Glomerular endothelial cell (primary cell): ENCODE measurements around the gene ANKUB1. TPM values are rescaled to one million over a fixed set of nuclear protein-coding genes. Genes with fewer than 3 reads are reported as not detected.
A peak's percentile ranks its signal among the peaks of the same experiment; 100 is the strongest.
"Not testable (repeated sequence)": the region's sequence is repeated elsewhere in the genome, so short reads cannot be mapped to it uniquely, and the experiment has no call there.

Experiments
- DNase-seq: peaks from one replicate; pipeline ENCODE4 v3.0.0-alpha.2; 2011; ENCODE audit warnings: low read depth, low spot score; ENCODE audit errors: extremely low read depth
- total RNA-seq: library from RNA; depleted of rRNA; stranded (reverse); fragments of >200 nt; gene quantifications from 2 replicates; pipeline ENCODE4 v1.2.3, GENCODE V29; 2015

The ANKUB1 gene
- not detected in 2 replicates for total RNA-seq

DNA sequence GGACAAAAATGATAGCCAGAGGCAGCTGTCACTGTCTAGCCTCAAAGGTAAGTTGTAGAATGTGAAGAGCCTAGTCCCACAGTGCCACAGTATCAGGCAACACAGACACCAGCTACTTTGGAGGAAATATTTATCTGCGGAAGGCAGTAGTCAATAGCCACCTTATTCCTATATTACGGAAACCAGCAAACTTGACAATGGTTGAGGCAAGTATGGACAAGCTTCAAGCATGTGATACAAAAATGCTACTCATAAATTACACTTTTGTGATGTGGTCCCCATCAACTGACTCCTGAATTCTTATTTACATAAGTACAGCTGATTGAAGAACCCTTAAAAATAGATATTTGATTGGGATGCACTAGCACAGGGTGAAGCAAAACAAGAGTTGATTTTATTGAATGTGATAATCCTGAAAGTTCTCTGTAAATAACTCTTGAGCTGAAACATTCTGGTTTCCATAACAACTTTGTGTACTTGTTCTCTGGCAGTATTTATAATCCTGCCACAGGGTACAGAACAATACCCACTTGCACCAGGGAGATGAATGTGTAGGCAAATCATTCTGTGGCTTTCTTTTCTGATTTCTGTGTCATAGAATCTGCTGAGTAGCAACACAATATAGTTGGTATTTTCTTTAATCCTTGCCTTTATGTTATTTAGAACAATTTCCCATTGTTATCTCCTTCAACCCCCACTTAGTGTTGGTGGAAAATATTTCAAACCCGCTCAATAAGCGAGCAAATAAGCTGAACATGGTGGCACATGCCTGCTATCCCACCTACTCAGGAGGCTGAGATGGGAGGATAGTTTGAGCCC, at the start of gene ANKUB1:
Gene ANKUB1, minus strand, starts transcription at position 103 of the 819 bp plus-strand sequence. CDS start 188 bp downstream, outside the sequence.
- DNase-seq = no peak

DNA sequence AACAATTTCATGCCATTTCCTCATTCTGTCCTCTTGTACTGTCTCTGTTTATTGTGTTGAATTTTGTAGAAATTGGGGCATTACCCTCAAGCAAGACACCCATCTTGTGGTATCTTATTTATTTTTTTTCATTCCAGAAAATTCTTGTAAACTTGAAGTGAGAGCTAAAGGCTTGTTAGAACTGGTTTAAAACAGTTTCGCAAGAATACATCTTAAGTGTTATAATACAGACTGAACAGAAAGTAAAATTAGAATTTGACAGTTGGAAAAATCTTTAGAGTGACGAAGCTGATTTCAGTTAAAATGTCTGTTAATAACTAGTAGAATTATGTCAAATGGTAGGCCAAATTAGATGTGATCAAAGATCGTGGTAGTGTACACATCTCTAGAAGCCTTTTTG, 47.5 kb upstream of the ANKUB1 start:
- no peak for DNase-seq

GRCh38 chr3:149839469-149839868, 47.1 kb upstream of the ANKUB1 start:
- DNase-seq = not testable (repeated sequence)

- not testable (repeated sequence) for DNase-seq
These were observed 46.1 kb upstream of the ANKUB1 start for GRCh38 chr3:149838491-149838890.

DNA sequence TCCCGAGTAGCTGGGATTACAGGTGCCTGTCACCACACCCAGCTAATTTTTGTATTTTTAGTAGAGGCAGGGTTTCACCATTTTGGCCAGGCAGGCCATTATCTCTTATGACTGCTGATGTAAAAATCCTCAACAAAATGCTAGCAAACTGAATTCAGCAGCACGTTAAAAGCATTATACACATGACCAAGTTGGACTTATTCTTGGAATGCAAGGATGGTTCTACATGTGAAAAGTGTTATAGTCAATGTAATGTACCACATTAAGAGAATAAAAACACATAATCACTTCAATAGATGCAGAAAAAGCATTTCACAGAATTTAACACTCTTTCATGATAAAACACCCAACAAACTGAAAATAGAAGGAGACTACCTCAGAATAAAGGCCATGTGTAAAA, 40.9 kb upstream of the ANKUB1 start:
- no peak for DNase-seq

DNA sequence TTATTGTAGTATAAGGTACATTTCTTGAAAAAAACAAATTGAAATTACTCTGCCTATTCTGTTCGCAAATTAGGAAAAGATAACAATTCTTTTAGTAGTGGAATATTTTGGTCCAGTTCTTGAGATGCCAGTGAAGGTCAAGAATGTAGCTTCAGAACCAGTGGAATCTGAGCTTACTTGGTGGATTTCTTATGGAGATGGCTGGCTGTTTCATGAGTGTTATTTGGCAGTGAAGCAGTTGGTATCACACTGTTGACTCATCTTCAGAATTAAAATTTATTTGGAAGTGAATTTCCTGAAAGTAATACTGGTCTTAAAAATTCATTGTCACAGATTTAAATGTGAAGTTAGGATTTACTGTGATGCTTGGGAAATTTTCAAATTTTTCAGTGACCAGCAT, 39.7 kb upstream of the ANKUB1 start:
- no peak for DNase-seq

- DNase-seq = no peak
These were observed 39.0 kb upstream of the ANKUB1 start for GRCh38 chr3:149831321-149831720.

DNA sequence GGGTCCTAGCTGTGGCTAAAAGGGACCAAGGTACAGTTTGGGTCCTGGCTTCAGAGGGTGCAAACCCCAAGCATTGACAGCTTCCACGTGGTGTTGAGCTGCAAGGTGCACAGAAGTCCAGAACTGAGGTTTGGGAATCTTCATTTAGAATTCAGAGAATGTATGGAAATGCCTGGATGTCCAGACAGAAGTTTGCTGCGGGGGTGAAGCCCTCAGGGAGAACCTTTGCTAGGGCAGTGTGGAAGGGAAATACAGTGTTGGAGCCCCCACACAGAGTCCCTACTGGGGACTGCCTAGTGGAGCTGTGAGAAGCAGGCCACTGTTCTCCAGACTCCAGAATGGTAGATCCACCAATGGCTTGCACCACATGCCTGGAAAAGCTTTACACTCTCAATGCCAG, 38.5 kb upstream of the ANKUB1 start:
- DNase-seq = no peak

DNA sequence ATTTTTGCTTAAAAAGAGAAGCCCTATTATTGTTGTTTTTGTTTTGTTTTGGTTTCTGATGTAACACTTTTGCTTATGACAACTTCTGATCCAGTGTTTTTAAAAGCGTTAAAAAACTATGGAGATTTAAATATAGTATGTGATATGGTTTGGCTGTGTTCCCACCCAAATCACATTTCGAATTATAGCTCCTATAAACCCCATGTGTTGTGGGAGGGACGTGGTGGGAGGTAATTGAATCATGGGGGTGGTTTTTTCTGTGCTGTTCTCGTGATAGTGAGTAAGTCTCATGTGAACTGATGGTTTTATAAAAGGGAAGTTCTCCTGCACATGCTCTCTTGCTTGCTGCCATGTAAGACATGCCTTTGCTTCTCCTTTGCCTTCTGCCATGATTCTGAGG, 37.3 kb upstream of the ANKUB1 start:
- not testable (repeated sequence) for DNase-seq

DNA sequence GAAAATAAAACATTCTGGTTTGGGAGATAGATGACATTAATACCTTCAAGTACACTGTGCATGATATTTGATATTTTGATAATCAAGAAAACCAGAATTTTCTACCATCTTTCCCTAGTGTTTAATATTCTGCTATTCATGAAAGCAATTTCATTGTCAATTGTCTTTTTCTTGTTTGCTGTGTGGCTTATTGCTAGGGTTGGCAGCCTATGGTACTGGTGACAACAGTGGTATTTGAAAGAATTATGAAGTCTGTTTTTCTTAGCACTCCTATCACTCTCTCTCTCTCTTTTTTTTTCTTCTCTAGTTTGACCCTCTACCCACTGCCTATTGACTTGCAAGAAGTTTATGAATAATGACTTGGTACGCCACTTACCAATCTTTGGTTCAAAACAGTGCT, 36.0 kb upstream of the ANKUB1 start:
- no peak for DNase-seq

- no peak for DNase-seq
These were observed 34.3 kb upstream of the ANKUB1 start for GRCh38 chr3:149826636-149827035.

GRCh38 chr3:149820183-149820582, 27.8 kb upstream of the ANKUB1 start:
- no peak for DNase-seq

DNA sequence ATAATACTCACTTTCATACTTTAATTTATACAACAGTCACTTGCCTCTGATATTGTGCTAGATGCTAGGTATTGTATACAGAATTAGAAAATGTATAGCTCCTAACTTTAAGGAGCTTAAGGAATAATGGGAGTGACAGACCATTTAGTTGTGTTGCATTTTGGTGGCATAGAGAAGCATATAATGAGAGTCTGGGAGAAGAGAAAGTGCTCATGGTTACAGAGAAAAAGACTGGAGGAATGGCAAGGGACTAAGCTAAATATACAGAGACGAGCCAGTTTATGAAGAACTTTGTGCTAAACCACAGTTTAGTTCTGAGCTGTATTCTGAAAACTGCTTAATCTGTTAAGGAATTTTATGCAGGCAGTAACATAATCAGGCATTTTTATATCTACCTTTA, 27.1 kb upstream of the ANKUB1 start:
- DNase-seq = no peak

DNA sequence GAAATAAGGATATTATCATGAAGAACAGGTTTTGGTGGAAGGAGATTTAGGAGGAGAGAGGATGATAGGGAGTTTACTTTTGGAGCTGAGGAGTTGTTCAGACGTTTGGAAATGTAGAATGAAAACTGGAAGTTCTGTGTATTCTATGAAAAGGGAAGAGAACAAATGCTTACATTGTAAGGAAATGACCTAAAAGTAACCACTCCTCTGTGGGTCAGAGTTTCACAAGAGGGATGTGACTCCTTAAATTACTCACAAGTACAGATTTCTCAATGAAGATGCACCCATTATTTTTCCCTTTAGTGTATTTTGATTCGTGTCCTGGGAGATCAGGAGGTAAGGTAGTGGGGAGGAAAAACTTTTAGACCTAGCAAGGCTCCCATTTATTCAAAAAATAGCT, 24.6 kb upstream of the ANKUB1 start:
- no peak for DNase-seq

DNA sequence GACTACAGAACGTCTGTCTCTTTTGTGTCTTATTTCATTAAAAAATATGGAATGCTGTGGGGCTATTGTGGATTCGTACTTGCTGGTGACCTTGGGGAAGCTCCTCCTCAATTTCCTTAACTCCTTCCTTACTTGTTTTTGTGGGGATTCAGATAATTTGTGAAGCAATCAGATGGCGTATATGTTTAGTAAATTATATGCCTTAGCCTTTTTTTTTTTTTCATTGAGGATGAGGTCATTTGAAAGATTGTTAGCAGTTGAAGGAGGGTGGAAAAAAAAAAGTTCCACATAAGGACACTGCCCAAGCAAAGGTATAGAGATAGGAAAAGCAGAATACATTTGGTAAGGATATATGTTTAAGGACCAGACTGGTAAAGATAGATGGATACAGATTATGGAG, 24.0 kb upstream of the ANKUB1 start:
- DNase-seq = no peak

- DNase-seq = no peak
These were observed 23.4 kb upstream of the ANKUB1 start for GRCh38 chr3:149815728-149816127.

GRCh38 chr3:149815321-149815720, 23.0 kb upstream of the ANKUB1 start:
- no peak for DNase-seq

DNA sequence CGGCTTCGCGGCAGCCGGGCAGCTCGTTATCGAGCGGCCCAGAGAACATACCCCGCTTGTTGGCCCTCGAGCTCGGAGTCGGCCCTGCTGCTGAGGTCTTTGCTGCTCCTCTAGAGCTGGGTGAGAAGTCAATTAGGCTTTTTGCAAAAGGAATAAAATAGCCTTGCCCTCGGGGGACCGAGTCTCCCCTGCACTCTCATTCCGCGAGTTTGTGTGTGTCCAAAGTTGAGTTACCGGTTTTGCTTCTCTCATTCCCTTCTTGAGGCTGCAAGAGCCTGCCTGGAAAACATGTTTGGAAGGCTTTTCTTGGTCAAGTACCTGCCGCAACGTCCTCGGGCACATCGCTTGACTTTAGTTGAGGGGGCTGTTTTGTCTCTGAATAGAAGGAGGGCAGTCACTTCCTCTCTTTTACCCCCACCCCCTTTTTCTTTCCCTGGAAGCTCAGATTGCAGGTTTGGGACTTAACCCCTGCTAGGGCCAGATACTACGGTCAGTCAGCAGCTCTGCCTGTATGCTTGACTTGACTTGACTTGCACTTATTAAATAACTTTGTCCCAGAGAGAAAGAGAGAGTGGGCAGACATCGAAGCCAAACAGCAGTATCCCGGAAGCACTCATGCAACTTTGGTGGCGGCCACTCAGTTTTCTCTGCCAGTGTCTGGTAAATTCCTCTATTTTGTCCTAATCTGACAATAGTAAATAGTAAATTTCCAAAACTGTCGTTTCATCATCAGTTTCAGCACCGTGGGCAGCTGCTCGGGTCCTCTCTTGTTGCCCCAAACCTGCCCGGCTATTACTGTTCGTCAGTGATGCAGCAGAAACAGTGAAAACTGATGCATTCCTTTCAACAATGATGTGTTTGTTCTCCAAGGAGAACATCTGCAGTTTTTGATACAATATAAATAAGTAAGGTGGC, 21.3 kb upstream of the ANKUB1 start:
- DNase-seq = no peak

- peak; percentile 71 for DNase-seq
These were observed 20.4 kb upstream of the ANKUB1 start, which contains the start of gene RNF13 for GRCh38 chr3:149812606-149813366. Gene RNF13, plus strand, starts transcription at chr3:149813215. Its CDS starts 32,812 bp downstream, at chr3:149846027.

DNA sequence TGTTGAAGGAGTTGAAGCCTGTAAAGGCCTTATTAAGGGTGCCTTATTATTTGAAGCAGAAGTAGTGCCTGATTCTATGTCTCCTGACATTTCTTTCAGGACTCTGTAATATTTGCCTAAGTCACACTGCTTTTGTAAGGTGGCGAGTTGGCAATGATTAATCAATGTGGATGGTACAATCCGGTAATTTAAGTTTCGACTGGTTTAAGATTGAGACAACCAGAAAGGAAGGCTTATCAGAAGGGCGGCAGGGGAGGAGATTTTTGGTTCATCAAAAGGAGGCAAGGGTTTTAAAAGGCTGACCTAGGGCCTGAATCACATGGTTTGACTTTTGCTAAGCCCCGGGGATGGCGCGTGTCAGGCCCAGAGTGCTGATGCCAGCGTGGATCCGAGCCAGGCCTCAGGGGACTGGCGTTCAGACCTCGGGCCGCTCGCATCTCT, 19.8 kb upstream of the ANKUB1 start:
- no peak for DNase-seq

GRCh38 chr3:149810846-149811245, 18.5 kb upstream of the ANKUB1 start:
- DNase-seq = no peak
